ENCODE measurements around the gene SEPTIN10.

Gene SEPTIN10

GRCh38 chr2:109609352-109610024 is 4.3 kb downstream of the SEPTIN10 start:
- TF ChIP-seq, protein P1, sequence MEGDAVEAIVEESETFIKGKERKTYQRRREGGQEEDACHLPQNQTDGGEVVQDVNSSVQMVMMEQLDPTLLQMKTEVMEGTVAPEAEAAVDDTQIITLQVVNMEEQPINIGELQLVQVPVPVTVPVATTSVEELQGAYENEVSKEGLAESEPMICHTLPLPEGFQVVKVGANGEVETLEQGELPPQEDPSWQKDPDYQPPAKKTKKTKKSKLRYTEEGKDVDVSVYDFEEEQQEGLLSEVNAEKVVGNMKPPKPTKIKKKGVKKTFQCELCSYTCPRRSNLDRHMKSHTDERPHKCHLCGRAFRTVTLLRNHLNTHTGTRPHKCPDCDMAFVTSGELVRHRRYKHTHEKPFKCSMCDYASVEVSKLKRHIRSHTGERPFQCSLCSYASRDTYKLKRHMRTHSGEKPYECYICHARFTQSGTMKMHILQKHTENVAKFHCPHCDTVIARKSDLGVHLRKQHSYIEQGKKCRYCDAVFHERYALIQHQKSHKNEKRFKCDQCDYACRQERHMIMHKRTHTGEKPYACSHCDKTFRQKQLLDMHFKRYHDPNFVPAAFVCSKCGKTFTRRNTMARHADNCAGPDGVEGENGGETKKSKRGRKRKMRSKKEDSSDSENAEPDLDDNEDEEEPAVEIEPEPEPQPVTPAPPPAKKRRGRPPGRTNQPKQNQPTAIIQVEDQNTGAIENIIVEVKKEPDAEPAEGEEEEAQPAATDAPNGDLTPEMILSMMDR (IDR thresholded peaks at IDR 0.05; ENCODE audit: control insufficient read depth, insufficient read depth, low read depth, low read length, missing control alignments): no peak
- H3K4me3 ChIP-seq (ENCODE audit: control insufficient read depth, low read depth, low read length): peak overlapping the region; percentile 3
- no peak for DNase-seq (ENCODE audit: low read depth)

DNA sequence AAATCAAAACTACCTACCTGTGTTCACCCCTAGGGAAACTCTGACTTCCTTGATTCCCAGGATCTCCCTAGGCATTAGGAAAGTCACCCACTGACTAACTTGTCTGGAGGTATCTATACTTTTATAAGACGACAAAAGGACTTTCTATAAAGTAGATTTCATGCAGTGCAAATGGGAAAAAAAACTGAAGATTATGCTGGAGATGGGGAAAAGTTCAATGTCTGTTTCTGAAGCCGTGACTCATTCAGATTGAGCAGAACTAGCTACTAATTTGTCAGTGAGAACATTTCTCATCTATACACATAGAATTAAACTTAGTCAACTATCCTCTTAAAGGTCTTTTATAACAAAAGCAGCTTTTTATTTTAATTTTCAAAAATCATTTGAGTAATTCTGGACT is 6.0 kb downstream of the SEPTIN10 start:
- no peak for DNase-seq (ENCODE audit: low read depth)
- TF ChIP-seq, protein P1 (IDR thresholded peaks at IDR 0.05; ENCODE audit: control insufficient read depth, insufficient read depth, low read depth, low read length, missing control alignments): no peak
- no peak overlapping the region for H3K4me3 ChIP-seq (ENCODE audit: control insufficient read depth, low read depth, low read length)

DNA sequence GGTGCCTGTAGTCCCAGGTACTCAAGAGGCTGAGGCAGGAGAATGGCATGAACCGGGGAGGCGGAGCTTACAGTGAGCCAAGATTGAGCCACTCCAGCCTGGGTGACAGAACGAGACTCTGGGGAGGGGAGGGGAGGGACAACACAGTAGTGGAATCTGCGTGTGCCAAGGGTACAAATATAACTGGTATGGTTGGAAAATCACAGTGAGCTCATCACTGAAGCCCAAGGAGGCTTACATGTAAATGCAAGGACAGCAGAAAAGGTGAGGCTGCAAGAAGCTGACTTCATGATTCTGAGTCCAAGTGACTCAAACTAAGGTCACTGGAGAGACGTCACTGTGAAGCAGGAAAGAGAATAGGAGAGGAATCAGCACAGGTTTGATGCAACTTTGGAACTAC is 9.2 kb downstream of the SEPTIN10 start:
- no peak for DNase-seq (ENCODE audit: low read depth)
- TF ChIP-seq, protein P1 (IDR thresholded peaks at IDR 0.05; ENCODE audit: control insufficient read depth, insufficient read depth, low read depth, low read length, missing control alignments): no peak
- H3K4me3 ChIP-seq (ENCODE audit: control insufficient read depth, low read depth, low read length): no peak overlapping the region

GRCh38 chr2:109602617-109603188 is 11.1 kb downstream of the SEPTIN10 start:
- DNase-seq (ENCODE audit: low read depth): no peak
- TF ChIP-seq, protein P1 (IDR thresholded peaks at IDR 0.05; ENCODE audit: control insufficient read depth, insufficient read depth, low read depth, low read length, missing control alignments): no peak
- no peak overlapping the region for H3K4me3 ChIP-seq (ENCODE audit: control insufficient read depth, low read depth, low read length)

GRCh38 chr2:109601783-109602182 is 12.0 kb downstream of the SEPTIN10 start:
- TF ChIP-seq, protein P1 (IDR thresholded peaks at IDR 0.05; ENCODE audit: control insufficient read depth, insufficient read depth, low read depth, low read length, missing control alignments): no peak
- no peak for DNase-seq (ENCODE audit: low read depth)
- H3K4me3 ChIP-seq (ENCODE audit: control insufficient read depth, low read depth, low read length): no peak overlapping the region

DNA sequence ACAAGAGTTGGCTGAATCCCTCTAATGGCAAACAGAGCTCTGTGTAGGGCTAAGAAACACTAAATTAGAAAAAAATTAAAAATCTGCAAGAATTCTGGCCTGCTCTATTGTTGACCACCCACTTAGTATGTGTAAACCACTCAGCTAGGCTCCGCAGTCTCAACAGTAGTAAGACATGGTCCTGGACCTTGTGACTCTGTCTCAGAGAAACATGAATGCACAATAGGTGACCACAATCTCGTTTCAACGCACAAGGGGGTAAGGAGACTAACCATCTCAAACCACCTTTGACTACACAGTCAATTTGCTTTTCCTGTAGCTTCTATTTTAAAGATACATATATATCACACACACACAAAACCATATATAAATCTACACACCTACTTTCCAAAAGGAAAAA is 16.5 kb downstream of the SEPTIN10 start:
- no peak overlapping the region for H3K4me3 ChIP-seq (ENCODE audit: control insufficient read depth, low read depth, low read length)
- no peak for DNase-seq (ENCODE audit: low read depth)
- TF ChIP-seq, protein P1 (IDR thresholded peaks at IDR 0.05; ENCODE audit: control insufficient read depth, insufficient read depth, low read depth, low read length, missing control alignments): no peak

Data from AG09309 (cell line).